Umbilical cord (tissue), 2 donors: Measurements from ENCODE around the gene ADGRB2. TPM values are rescaled to one million over a fixed set of nuclear protein-coding genes. Genes with fewer than 3 reads are reported as not detected.

Source experiments
- DNase-seq: peaks from one replicate; pipeline ENCODE4 v3.0.0-alpha.2; 2015; ENCODE audit warnings: low spot score
- total RNA-seq: library from RNA; depleted of rRNA; stranded (reverse); fragments of >200 nt; gene quantifications from one replicate; pipeline ENCODE4 v1.2.3, GENCODE V29; 2014; ENCODE audit warnings: low replicate concordance; ENCODE audit not compliant: insufficient read depth

ADGRB2 gene
- total RNA-seq, 1 donor from 2014 or later = 13.2 TPM

DNA sequence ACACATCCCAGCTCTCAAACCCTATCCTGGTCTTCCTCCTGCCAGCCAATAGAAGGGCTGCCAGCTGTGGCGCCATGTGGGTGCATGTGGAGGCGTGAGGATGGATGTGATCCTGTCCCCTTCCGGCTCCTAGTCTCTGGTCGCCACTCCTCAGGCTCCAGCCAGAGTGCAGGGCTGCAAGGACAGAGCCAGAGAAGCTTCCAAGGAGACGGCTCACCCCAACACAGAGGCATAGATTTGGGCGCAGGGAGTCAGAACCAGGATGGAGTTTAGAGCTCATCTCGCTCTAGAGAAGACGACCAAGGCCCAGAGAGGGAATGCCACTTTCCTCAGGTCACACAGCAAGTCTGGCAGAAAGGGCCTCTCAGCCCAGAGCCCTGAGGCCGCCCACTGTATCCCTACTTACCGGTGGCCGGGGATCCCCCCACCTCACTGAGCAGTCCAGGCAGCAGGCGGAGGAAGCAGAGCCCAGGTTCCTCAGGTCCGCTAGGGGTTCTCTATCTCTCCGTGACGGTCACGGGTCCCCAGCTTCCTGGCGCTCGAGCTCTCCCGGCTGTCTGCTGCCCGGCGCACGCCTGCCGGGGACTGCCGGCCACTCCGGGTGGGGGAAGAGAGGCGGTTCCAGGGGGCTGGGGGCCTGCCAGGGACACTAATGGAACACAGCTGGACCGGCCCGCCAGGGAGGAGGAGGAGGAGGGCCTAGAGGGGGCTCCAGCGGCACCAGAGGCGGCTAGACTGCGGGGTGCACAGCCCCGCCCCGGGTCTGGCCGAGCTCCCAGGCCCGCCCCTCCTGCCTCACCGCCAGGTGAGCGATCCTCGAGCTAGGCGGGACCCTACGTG, 60.5 kb downstream of the ADGRB2 start, which contains the start of gene COL16A1:
TSS of gene COL16A1 (minus strand) at position 587 of the 840 bp plus-strand sequence. CDS start 1,824 bp downstream, outside the sequence.
- DNase-seq = peak; percentile 93

DNA sequence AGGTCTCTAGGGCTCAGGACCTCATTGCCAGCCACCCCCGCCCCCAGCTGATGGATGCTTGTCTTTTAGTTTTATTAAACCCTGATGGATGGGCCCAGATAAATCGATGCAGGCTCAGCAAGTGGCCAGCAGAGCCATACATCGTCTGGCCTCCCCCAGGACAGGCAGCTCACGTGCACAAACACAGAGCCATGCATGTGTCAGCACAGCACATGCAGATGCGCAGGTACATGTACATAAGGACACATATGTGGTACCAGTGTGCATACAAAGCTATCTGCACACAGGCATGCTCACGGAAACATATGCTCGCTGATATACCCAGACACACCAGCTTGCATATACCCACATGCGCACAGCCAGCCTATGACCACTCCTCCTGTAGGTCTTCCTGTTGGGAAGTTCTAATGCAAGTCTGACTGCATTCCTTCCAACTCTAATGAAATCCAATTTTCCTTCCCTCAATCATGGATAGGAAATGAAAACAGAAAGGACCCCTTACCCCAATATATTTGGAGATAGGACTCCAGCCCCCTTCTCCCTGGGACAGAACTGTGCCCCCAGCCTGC, 61.2 kb downstream of the ADGRB2 start:
- no peak for DNase-seq

DNA sequence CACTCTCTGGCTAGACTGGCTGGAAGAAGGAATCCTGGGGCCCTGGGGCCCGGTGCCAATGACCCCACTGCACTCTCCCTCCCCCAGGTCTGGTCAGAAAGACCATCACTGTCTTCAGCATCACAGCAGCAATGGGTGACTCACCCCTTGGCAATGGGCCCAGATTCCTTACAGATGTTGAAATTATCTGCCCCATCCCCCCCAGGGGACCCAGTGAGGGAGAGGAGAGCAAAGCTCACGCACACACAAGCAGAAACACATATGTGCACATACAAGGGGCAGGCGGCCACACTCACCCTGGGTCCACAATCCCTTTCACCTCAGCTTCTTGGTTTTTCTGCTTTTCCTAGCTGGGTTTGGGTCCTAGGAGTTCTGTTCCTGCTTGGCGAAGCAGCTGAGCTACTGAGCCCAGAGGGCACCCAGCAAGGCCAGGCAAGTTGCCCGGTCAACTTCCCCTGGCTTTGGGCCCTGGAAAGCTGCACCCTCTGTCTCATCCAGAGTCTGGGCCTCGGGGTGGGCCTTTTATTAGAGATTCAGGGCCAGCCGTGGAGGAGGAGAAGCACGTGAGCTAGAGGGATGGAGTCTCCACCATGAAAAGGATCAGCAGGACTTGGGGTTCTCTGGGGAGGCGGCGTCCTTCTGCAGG, 62.9 kb downstream of the ADGRB2 start:
- DNase-seq = peak; percentile 98

DNA sequence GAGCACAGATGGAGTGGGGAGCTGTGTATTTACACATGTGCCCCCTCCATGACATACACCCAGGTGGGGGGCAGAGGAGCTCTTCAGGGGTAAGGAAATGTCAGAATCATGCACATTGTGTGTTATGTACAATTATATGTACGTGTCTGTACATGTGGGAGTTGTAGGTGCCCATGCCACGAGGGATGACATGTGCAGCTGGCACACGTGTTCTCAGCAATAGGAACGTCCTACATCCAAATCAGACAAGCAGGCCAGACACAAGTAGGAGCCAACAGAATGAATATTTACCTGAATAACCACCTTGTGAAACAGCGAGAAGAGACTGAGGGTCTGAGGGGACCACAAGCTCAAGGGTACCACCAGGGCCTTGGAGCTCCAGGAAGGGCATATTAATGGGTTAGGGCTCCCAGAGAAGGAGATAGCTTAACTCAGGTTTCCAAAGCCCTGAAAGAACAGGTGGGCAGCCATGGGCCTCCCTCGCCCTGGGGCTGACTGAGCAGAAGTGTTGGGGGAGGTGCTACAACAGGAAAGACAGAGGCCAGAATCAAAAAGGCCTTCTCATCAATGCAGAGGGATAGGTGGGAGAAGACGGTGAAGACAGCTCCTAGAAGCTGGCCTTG, 63.6 kb downstream of the ADGRB2 start:
- DNase-seq = no peak

DNA sequence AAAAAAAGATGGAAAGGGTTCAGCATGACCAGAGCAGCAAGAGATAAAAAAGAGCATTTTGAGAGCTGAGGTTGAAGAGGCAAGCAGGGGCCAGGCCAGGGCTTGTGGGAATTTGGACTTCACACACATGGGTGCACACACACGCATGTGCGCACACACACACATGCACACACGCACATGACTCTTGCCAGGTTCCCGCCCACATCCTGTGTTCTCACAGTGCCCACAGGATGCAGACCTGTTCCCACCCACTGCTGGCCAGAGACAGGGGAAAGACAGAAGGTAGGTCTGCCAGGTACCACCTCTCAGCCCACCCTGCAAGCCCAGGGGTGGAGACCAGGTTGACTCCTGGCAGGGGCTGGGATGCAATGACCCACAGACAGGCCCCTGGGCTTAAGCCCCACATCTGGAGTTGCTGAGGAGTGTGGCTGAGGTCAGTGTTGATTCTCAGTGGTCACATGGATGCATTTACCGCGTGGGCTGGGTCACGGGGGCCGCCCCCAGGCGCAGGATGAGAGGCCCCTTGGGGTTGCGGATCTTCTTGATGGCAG, 64.7 kb downstream of the ADGRB2 start:
- DNase-seq = no peak

DNA sequence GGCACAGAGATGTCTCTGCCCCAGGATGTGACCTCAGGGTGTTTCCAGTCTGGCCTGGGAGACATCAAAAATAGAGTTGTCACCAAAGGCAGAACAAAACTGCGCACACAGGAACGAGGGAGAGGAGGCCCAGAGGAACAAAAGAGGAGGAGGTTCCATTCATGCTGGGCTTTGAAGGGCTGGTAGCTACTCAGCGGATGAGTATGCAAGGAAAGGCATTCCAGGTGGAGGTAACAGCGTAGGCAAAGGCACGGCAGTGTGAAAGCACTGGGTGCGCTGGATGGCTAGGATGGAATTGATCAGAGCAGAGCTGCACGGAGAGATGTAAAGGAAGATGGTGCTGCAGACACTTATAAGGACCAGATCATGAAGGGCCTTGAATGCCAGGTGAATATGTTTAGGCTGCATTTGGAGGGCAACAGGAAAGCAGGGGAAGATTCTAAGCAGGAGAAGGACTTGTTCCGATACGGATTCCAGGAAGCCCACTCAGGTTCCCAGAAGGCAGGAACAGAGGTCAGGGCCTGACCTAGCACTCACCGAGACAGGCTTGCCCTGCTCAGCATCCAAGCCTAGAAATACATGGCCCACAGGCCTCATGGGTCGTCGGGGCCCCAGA, 66.7 kb downstream of the ADGRB2 start:
- no peak for DNase-seq

DNA sequence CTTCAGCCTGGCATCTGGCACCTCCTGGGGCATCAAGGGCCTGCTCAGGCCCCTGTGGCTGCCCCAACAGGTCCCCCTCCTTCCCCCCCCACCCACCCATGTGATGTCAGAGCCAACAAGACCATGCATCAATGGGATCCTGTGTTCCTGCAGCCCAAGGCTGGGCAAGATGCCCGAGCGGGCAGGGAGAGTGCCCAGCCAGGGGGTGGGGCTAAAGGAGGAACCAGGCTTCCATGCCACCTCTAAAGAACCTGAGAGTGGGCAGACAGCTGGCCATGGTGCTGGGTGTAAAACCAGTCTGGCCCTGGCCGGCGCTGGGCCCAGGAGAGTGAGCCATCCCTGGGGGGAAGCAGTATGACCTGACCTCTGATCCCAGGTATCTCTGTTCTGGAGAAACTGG, 67.9 kb downstream of the ADGRB2 start:
- DNase-seq = no peak

DNA sequence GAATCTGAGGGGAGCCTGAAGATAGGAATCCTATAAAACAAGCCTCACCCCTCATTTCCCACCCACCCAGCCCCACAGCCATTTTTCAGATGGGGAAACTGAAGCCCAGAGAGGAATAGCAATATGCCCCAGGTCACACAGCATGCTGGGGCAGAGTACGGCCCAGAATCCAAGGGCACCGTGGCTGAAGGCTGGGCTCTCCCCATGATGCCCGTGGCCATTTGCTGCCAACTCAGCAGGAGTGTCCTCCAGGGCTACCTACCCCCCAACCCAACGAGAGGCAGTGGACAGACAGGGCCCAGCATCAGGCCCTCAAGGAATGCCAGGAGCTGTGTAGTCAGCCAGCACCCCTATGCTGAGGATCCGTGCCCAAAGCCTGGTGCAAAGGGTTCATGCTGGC, 68.8 kb downstream of the ADGRB2 start:
- no peak for DNase-seq

DNA sequence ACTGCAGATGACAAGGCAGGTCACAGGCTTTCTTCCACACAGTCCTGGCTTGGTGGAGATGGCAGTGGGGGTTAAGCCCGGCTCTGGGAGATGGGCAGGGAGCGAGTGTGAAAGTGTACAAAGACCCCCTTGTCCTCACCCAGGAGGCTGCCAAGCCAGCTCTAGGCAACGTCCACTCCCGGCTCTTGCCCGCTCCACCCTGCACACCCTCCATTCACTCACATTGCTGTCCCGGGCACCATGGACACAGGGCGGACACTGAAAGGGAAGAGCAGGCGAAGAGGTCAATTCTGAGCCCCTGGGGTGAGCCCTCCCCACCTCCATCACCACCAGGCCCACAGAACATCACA, 69.2 kb downstream of the ADGRB2 start:
- no peak for DNase-seq

DNA sequence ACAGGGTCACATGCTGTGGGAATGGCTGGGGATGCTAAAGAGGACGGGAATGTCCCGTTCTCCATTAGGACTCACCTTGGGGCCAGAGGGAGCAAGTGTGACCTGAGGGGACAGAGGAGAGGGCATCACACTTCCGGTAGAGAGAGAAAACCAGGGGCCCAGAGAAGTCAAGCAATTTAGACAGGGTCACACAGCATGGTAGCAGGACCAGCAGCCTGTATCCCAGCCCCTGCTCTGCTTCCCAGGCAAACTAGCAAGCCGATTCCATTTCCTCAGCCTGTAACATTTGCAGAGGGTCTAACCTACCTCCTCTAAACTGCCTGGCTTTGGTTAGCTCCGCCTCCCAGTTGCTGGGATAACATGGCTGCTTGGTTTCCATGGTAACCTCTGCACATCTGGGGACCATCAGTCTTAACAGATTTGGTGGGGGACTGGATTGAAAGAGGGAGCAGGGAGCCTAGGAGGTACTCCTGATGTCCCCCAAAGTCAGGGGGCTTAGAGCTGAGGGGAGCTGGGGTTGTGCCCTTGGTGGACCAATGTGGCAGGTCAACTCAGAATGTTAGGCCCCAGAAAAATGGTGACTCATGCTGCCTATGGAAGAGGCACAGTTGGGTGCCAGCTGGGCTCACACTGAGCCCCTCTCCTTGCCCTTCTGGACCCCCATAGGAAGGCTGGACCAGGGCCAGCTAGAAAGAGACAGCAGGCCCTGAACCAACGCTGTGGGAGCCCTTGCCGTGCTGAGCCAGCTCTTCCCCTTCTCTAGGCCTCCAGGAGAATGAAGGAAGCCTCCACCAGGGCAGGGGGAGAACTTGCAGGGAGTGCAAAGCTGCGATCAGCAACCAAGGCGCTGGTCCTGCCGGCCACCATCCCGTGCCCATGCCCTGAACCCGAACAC, 69.8 kb downstream of the ADGRB2 start:
- DNase-seq = peak; percentile 58

DNA sequence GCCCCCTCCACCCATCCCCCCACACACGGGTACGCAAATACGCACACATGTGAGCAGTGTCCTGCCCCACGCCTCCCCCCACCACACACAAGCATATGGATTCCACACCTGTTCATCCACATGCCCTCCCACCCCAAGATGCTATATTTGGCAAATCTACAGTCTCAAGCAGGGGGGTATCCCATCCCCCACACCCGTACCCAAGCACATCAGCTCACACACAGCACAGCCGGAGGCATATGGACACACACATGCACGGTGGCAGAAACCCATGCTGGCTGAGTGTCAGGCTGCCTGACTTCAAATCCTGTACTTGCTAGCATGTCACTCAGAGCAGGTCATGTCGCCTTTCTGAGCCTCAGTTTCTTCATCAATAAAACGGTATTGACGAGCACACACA, 70.9 kb downstream of the ADGRB2 start:
- DNase-seq = no peak

DNA sequence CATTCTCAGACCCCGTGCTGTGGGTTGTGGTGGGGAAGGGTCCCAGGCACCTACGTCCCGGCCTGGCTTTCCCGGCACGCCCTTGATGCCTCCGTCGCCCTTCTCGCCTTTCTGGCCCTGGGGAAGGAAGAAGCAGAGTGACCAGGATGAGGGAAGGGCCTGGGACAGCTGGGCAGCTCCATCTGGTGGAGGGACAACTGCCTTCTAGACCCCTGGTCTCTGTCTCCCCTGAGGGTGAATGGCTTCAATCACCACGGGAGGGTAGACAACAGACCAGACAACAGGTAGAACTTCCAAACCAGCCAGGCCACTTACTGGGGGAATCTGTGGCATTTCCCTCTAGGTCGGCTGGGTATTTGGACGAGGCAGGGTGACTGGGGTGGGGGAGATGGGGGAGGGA, 72.2 kb downstream of the ADGRB2 start:
- DNase-seq = no peak

DNA sequence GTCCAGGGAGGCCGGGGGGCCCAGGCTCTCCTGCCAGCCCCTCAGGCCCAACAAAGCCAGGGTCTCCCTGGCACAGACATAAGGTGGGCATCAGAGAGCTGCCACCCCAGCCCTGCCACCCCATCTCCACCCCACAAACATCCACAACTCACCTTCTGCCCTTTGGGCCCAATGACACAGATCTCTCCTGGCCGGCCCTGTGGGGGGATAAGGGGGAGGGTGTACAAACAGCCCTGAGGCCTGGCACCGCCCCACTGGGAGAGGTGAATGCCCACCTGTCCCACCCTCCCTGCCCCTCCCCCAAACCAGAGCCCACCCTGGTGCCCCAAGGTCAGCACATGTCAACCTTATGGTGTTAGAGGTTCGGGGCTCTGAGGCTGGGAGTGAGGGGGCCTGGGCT, 72.7 kb downstream of the ADGRB2 start:
- no peak for DNase-seq

DNA sequence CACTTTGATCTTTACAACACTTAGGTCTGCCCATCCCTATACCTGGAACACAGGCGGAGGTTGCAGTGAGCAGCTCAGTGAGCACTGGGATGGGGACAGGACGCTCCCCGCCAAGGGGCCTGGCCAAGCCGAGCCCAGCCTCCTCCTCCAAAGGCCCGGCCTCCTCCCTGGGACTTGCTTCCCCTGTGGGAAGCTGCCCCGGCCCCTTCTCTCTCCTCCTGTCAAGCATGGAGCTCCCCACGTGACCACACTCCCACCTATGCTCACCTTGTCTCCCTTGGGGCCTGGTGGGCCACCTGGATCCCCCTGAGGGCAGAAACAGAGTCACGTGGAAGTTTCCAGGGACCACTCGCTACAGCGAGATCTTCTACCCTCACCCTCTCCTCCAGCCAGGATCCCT, 73.2 kb downstream of the ADGRB2 start:
- DNase-seq = no peak

DNA sequence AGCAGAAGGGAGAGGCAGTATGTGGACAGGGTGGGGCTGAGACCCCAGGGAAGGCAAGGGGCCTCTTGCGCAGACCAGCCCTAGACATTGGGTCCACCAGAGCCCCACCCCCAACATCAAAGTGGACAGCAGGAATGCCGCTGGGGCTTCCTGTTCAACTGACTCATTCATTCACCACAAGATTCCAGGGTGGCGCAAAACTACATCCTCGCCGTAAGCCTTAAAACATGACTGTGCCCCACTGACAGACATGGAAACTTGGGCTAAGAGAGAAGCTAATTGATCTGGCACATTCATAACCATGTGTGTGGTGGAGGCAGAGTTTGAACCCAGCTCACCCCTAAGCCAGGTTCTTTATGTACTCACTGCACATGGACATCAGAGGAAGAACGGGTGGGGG, 74.3 kb downstream of the ADGRB2 start:
- peak; percentile 71 for DNase-seq

DNA sequence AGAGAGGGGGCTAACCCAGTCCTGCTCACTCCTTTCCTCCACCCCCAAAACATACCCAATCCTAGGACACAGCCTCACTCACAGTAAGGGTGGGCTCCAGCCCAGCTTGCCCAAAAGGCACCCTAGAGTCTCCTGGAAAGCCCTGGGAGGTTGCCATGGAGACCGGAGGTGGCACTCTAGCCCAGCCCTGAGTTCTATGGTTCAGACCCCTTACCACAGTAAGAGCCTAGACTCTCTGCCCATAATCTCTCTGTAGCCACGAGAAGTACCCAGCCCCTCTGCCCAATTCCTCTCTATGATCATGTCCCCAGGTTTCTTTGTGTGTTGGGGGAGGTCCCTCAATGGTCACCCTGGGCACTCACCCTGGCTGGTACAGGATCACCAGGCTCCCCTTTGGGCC, 74.8 kb downstream of the ADGRB2 start:
- DNase-seq = no peak

DNA sequence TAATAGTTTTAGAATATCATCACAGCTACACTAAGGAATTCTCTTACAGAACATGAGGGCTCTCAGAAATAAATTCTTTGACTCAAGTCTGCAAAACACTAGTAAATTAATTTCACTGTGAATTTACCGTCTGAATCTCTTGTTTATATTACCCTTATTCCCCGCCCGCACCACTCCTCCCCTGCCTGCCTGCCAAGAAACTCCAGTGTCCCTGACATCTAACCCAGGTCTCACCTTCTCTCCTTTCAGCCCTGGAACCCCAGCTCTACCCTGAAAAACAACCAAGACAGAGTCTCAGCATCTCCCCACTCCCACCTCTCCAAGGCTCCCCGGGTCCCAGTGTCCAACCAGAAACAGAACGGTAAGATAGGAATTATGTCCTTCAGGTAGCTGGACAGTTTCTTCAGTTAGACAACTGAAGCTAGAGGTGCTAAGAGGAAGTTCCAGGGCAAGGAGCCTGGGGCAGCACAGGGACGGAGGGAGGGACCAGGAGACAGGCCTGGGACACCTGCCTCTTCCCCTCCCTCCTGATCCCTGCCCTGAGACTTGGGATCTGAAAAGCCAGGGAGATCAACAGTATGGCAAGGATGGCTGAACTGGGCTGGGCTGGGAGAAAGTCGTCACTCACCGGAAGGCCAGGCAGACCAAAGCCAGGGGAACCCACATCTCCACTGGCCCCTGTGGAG, 75.8 kb downstream of the ADGRB2 start:
- no peak for DNase-seq

DNA sequence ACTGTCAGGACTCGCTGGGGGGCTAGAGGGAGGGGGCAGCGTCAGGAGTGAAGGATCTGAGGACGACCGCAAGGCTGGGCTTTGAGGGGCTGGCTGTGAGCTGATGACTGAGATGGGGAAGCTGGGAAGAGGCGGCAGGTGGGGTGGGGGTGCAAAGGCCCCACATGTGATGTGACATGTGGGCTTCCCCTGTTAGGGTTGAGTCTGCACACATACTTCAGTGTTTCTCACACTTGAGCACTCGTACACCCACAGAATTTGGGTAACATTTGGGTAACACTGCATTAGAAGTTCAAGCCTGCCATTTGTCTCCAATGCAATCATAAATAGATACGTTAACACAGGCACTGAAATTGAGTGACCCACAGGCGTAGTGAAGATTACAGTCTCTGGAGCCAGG, 76.5 kb downstream of the ADGRB2 start:
- DNase-seq = no peak

DNA sequence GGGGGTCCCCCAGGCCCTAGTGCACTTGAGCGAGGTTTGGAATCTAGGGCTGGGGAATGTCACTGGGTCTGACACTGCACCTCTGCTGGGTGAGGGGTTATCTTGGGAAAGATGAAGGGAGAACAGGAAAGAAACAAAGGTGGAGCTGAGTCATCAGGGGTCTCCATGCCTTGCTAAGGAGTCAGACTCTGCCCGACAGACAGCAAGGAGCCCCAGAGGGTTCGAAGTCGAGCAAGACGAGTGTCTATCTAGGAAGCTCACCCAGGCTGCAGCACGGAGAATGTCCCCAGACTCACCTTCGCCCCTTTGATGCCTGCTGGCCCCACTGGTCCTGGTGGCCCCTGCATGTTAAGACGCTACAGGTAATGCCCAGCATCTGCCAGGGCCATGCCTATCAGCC, 78.3 kb downstream of the ADGRB2 start:
- no peak for DNase-seq

DNA sequence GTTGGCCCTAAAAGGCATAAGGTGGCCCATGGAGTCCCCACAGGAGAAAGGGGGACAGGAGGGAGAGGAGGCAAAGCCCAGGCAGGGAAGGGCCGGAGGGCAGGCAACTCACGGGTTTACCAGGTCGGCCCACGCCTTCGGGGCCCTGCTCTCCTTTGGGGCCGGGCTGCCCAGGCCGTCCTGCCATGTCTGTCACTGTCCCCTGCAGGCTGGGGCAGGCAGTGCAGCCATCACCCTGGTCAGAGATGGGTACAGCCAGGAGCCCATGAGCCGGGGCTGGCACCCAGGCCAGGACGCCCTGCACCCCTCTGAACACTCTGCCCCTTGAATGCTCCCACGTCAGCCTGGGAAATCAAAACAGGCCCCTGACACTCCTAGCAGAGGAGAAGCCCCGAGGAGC, 80.1 kb downstream of the ADGRB2 start:
- DNase-seq = no peak
